SK-N-SH (cell line): Measurements from ENCODE around the gene TEX52. TPM values are rescaled to one million over a fixed set of nuclear protein-coding genes. Genes with fewer than 3 reads are reported as not detected.

ENCODE experiments used
- CTCF ChIA-PET: fragments of 300-600, 350-600 bp; formaldehyde crosslinking; extraction: SDS; loops from one replicate; lab custom pipeline; 2021; lab: Yijun Ruan, JAX
- POLR2A ChIA-PET: fragments of 350-600 bp; sonication (Branson Sonifier 250); formaldehyde crosslinking; extraction: SDS; loops from one replicate; lab custom pipeline; 2020; ENCODE audit warnings: antibody characterized with exemption, inconsistent platforms; lab: Yijun Ruan, JAX
- DNase-seq: peaks from one replicate; pipeline ENCODE4 v3.0.0; 2012
- H2AFZ ChIP-seq: fragments of 200-600 bp; sonication (generic); 2 replicates; pipeline ENCODE4 v1.8.1; 2016; ENCODE audit warnings: antibody characterized with exemption, mild to moderate bottlenecking, low read depth
- H3F3A ChIP-seq: fragments of 200-600 bp; sonication (generic); replicated peaks from 2 replicates; pipeline ENCODE3; 2016; ENCODE audit warnings: antibody characterized with exemption, mild to moderate bottlenecking; ENCODE audit not compliant: insufficient read depth
- H3K27ac ChIP-seq, 2 experiments: fragments of 200-500 bp in 1 of 2; fragments of 200-600 bp in 1 of 2; sonication (Bioruptor generic) in 1 of 2; sonication (generic), shearing (Covaris generic) in 1 of 2; 2 replicates each; pipeline versions ENCODE4 v1.5.1 to v1.6.1; 2014 to 2016; ENCODE audit warnings: low read depth in 2 of 2, inconsistent platforms in 1 of 2, low read length in 1 of 2, mild to moderate bottlenecking in 1 of 2, mixed read lengths in 1 of 2
- H3K27me3 ChIP-seq: fragments of 200-600 bp; sonication (generic), shearing (Covaris generic); 2 replicates; pipeline ENCODE4 v1.6.1; 2016; ENCODE audit warnings: mixed run types; ENCODE audit not compliant: insufficient read depth
- H3K36me3 ChIP-seq, 2 experiments: fragments of 200-500 bp in 1 of 2; fragments of 200-600 bp in 1 of 2; sonication (Bioruptor generic) in 1 of 2; sonication (generic) in 1 of 2; replicated peaks in 1 of 2; 2 replicates each; pipeline versions ENCODE3 to v1.5.1; 2014 to 2016; ENCODE audit warnings: low read length in 1 of 2, mild to moderate bottlenecking in 1 of 2; ENCODE audit not compliant: insufficient read depth in 2 of 2, control insufficient read depth in 1 of 2
- H3K4me1 ChIP-seq, 2 experiments: fragments of 200-500 bp in 1 of 2; fragments of 200-600 bp in 1 of 2; sonication (Bioruptor generic) in 1 of 2; sonication (generic), shearing (Covaris generic) in 1 of 2; 2 replicates each; pipeline versions ENCODE4 v1.5.1 to v1.6.1; 2014 to 2016; ENCODE audit warnings: low read depth in 1 of 2, low read length in 1 of 2, mixed run types in 1 of 2; ENCODE audit not compliant: insufficient read depth in 2 of 2, control insufficient read depth in 1 of 2
- H3K4me2 ChIP-seq: fragments of 200-600 bp; sonication (generic), shearing (Covaris generic); 2 replicates; pipeline ENCODE4 v1.6.1; 2017; ENCODE audit warnings: mixed run types
- H3K4me3 ChIP-seq, 2 experiments: fragments of 200-500 bp in 1 of 2; fragments of 200-600 bp in 1 of 2; sonication (Bioruptor generic) in 1 of 2; sonication (generic), shearing (Covaris generic) in 1 of 2; 2 replicates each; pipeline versions ENCODE4 v1.5.1 to v1.8.1; 2014 to 2016; ENCODE audit warnings: low read depth in 2 of 2, inconsistent platforms in 1 of 2, low read length in 1 of 2, mild to moderate bottlenecking in 1 of 2, mixed read lengths in 1 of 2, moderate library complexity in 1 of 2
- H3K79me2 ChIP-seq: fragments of 200-600 bp; sonication (generic); 2 replicates; pipeline ENCODE4 v1.8.1; 2017; ENCODE audit warnings: mild to moderate bottlenecking; ENCODE audit not compliant: insufficient read depth
- H3K9ac ChIP-seq: fragments of 200-600 bp; sonication (generic); 2 replicates; pipeline ENCODE4 v1.6.1; 2017; ENCODE audit warnings: mixed run types
- H3K9me2 ChIP-seq: fragments of 200-600 bp; sonication (generic); 2 replicates; pipeline ENCODE4 v1.6.1; 2017; ENCODE audit warnings: mixed run types
- H3K9me3 ChIP-seq: fragments of 200-600 bp; sonication (generic); 2 replicates; pipeline ENCODE4 v1.6.1; 2017; ENCODE audit warnings: mixed run types, mild to moderate bottlenecking, moderate library complexity
- H4K20me1 ChIP-seq: fragments of 200-600 bp; sonication (generic); 2 replicates; pipeline ENCODE4 v1.6.1; 2017; ENCODE audit warnings: mild to moderate bottlenecking, mixed run types; ENCODE audit not compliant: insufficient read depth
- CHD2 ChIP-seq: fragments of 150-350 bp; IDR thresholded peaks from 2 replicates; pipeline ENCODE4 v1.6.1; 2018; ENCODE audit warnings: low read length; ENCODE audit not compliant: partially characterized antibody
- ELF1 ChIP-seq: IDR thresholded peaks from 2 replicates; pipeline ENCODE4 v1.4.0; 2012
- EP300 ChIP-seq, 2 experiments: IDR thresholded peaks; 2 replicates each; pipeline versions ENCODE4 v1.4.0 to v1.6.1; 2012; ENCODE audit warnings: borderline replicate concordance in 1 of 2, low read depth in 1 of 2, low read length in 1 of 2
- FOSL2 ChIP-seq: IDR thresholded peaks from 2 replicates; pipeline ENCODE4 v1.4.0; 2012; ENCODE audit warnings: low read depth, mild to moderate bottlenecking, moderate library complexity, borderline replicate concordance
- FOXJ3 ChIP-seq: sonication (generic); formaldehyde crosslinking; IDR thresholded peaks from 2 replicates; pipeline ENCODE4 v1.5.1; 2020; ENCODE audit warnings: mild to moderate bottlenecking, missing genetic modification reagents
- GATA2 ChIP-seq: sonication (generic); formaldehyde crosslinking; IDR thresholded peaks from 2 replicates; pipeline ENCODE4 v1.5.0; 2020; ENCODE audit warnings: mild to moderate bottlenecking, missing genetic modification reagents
- NRF1 ChIP-seq: IDR thresholded peaks from 2 replicates; pipeline ENCODE4 v1.6.1; 2012; ENCODE audit warnings: low read depth, mild to moderate bottlenecking, low read length
- RCOR1 ChIP-seq: fragments of 150-350 bp; IDR thresholded peaks from 2 replicates; pipeline ENCODE4 v1.6.1; 2017; ENCODE audit warnings: antibody characterized with exemption, low read length
- RFX5 ChIP-seq: IDR thresholded peaks from 2 replicates; pipeline ENCODE4 v1.6.1; 2012; ENCODE audit warnings: mild to moderate bottlenecking, improper control_type of control experiment, low read length
- RXRA ChIP-seq: IDR thresholded peaks from 2 replicates; pipeline ENCODE4 v1.4.0; 2012; ENCODE audit warnings: low read depth, mild to moderate bottlenecking, borderline replicate concordance
- SIN3A ChIP-seq: IDR thresholded peaks from 2 replicates; pipeline ENCODE4 v1.6.1; 2012; ENCODE audit warnings: low read depth, mild to moderate bottlenecking, low read length, moderate library complexity, borderline replicate concordance
- TAF1 ChIP-seq: IDR thresholded peaks from 2 replicates; pipeline ENCODE4 v1.6.1; 2012; ENCODE audit warnings: low read depth, mild to moderate bottlenecking, low read length, moderate library complexity, borderline replicate concordance
- TEAD4 ChIP-seq: IDR thresholded peaks from 2 replicates; pipeline ENCODE4 v1.4.0; 2012; ENCODE audit warnings: mild to moderate bottlenecking, borderline replicate concordance; ENCODE audit not compliant: insufficient read depth
- YY1 ChIP-seq: IDR thresholded peaks from 2 replicates; pipeline ENCODE4 v1.4.0; 2012; ENCODE audit warnings: low read depth, mild to moderate bottlenecking
- WGBS: methylation state at CpG from one replicate; pipeline ENCODE4 v1.1.6; 2017; ENCODE audit warnings: low lambda C conversion rate; 5-methylcytosine and 5-hydroxymethylcytosine counted together
- polyA plus RNA-seq, 3 experiments: library from polyadenylated mRNA; depleted of rRNA; stranded (reverse); fragments of >200 nt; gene quantifications; 2 replicates each; pipeline ENCODE4 v1.2.3, GENCODE V29; 2012
- TF ChIP-seq, protein P1 (sequence below): IDR thresholded peaks from 2 replicates; pipeline ENCODE4 v1.4.0; 2012; ENCODE audit warnings: low read depth, borderline replicate concordance
- TF ChIP-seq, protein P2 (sequence below): IDR thresholded peaks from 2 replicates; pipeline ENCODE4 v1.6.1; 2012; ENCODE audit warnings: mild to moderate bottlenecking, low read depth, low read length, moderate library complexity
- TF ChIP-seq, protein P3 (sequence below): IDR thresholded peaks from 2 replicates; pipeline ENCODE4 v1.4.0; 2012; ENCODE audit warnings: low read depth, borderline replicate concordance

TEX52 gene
- polyA plus RNA-seq, 1 of the 3 experiments (the other 2 are of a cell fraction), result not detected

DNA sequence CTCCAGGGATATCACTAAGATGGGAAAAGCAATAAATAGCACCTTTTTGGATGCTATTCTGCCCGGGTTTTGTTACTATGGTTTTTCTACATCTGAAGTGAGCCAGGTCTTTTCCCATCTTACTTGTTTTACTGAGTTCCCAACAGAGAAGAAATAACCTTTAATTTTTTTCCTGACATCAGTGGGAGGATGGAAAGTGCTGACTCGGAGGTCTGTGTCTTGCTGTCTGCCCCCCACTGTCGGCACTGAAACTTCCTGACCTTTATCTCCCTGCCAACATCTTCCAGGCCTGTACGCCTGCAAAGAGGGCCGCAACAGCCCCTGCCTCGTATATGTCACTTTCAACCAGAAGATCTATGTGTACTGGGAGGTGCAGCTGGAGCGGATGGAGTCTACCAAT, 33.4 kb downstream of the TEX52 start:
- Histone ChIP-seq H3K27me3 (no peaks in the 10 kb centered on the region), H3K27ac (no peak overlapping the region), H3K4me2 (no peak overlapping the region), H4K20me1 (no peaks in the 10 kb centered on the region), H3F3A (no peaks in the 10 kb centered on the region), H3K9me3 (no peaks in the 10 kb centered on the region), H2AFZ (no peak overlapping the region), H3K4me1 (no peaks in the 10 kb centered on the region), H3K9ac (no peak overlapping the region), H3K9me2 (no peaks in the 10 kb centered on the region), H3K79me2 (no peaks in the 10 kb centered on the region), H3K36me3 (peaks cover 14 to 69% of the 10 kb centered on the region in 2 experiments), H3K4me3 (no peak overlapping the region)
- 86% methylated on average over 7 of the region's 7 CpGs for WGBS
- ChIA-PET POLR2A (no interaction called here), CTCF (interaction anchor here (0.7 kb wide), 1 partner anchor 23 kb away, joined by 4 read pairs; no protein-coding TSS in a partner anchor)
- DNase-seq, result no peak
- TF ChIP-seq FOSL2 (no peak), NRF1 (no peak), RFX5 (no peak), RCOR1 (no peak), CHD2 (no peak), GATA2 (CRISPR knock-in tag) (no peak), EP300 (IDR thresholded peaks at IDR 0.05; ENCODE audit: borderline replicate concordance in 1 of 2, low read depth in 1 of 2, low read length in 1 of 2) (no peak)
- TF ChIP-seq, protein P1, sequence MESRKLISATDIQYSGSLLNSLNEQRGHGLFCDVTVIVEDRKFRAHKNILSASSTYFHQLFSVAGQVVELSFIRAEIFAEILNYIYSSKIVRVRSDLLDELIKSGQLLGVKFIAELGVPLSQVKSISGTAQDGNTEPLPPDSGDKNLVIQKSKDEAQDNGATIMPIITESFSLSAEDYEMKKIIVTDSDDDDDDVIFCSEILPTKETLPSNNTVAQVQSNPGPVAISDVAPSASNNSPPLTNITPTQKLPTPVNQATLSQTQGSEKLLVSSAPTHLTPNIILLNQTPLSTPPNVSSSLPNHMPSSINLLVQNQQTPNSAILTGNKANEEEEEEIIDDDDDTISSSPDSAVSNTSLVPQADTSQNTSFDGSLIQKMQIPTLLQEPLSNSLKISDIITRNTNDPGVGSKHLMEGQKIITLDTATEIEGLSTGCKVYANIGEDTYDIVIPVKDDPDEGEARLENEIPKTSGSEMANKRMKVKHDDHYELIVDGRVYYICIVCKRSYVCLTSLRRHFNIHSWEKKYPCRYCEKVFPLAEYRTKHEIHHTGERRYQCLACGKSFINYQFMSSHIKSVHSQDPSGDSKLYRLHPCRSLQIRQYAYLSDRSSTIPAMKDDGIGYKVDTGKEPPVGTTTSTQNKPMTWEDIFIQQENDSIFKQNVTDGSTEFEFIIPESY, result no peak
- TF ChIP-seq, protein P2, sequence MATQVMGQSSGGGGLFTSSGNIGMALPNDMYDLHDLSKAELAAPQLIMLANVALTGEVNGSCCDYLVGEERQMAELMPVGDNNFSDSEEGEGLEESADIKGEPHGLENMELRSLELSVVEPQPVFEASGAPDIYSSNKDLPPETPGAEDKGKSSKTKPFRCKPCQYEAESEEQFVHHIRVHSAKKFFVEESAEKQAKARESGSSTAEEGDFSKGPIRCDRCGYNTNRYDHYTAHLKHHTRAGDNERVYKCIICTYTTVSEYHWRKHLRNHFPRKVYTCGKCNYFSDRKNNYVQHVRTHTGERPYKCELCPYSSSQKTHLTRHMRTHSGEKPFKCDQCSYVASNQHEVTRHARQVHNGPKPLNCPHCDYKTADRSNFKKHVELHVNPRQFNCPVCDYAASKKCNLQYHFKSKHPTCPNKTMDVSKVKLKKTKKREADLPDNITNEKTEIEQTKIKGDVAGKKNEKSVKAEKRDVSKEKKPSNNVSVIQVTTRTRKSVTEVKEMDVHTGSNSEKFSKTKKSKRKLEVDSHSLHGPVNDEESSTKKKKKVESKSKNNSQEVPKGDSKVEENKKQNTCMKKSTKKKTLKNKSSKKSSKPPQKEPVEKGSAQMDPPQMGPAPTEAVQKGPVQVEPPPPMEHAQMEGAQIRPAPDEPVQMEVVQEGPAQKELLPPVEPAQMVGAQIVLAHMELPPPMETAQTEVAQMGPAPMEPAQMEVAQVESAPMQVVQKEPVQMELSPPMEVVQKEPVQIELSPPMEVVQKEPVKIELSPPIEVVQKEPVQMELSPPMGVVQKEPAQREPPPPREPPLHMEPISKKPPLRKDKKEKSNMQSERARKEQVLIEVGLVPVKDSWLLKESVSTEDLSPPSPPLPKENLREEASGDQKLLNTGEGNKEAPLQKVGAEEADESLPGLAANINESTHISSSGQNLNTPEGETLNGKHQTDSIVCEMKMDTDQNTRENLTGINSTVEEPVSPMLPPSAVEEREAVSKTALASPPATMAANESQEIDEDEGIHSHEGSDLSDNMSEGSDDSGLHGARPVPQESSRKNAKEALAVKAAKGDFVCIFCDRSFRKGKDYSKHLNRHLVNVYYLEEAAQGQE, result no peak

DNA sequence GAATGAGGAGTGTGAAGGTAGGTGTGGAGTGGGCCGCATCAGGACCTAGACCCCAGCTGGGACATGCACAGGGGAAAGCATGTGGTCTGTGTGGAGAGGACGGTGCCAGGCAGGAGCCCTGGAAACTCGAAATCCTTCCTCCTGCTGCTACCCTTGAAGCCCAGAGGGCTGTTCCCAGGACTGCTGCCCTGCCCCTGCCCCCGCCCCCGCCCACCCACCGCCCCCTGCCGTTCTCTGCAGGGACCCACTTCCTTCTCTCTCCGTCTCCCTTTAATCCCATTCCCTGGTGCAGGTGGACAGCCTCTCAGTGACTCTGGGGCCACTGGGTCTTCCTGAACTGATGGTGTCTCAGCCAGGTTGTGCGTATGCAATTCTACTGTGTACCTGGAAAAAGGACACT, 36.4 kb downstream of the TEX52 start:
- Histone ChIP-seq H3K79me2 (peaks cover 2% of the 10 kb centered on the region), H3K9me3 (no peaks in the 10 kb centered on the region), H3K36me3 (peaks cover 12 to 63% of the 10 kb centered on the region in 2 experiments), H3K4me1 (no peaks in the 10 kb centered on the region), H3K4me3 (no peak overlapping the region), H3K27me3 (no peaks in the 10 kb centered on the region), H3K9ac (no peak overlapping the region), H3K27ac (no peak overlapping the region), H4K20me1 (no peaks in the 10 kb centered on the region), H3F3A (no peaks in the 10 kb centered on the region), H3K9me2 (no peaks in the 10 kb centered on the region), H2AFZ (no peak overlapping the region), H3K4me2 (no peak overlapping the region)
- POLR2A ChIA-PET, result no interaction called here
- CTCF ChIA-PET, result interaction anchor here (0.8 to 1.5 kb wide), 2 partner anchors 25 to 123 kb away, joined by 3 to 4 read pairs; no protein-coding TSS in a partner anchor
- no peak for TF ChIP-seq RFX5
- no peak for TF ChIP-seq CHD2
- TF ChIP-seq TEAD4, result no peak
- TF ChIP-seq YY1, result no peak
- no peak for TF ChIP-seq SIN3A
- TF ChIP-seq, protein P3, sequence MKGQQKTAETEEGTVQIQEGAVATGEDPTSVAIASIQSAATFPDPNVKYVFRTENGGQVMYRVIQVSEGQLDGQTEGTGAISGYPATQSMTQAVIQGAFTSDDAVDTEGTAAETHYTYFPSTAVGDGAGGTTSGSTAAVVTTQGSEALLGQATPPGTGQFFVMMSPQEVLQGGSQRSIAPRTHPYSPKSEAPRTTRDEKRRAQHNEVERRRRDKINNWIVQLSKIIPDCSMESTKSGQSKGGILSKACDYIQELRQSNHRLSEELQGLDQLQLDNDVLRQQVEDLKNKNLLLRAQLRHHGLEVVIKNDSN, result no peak
- no peak for TF ChIP-seq FOXJ3 (CRISPR knock-in tag)
- no peak for TF ChIP-seq TAF1
- no peak for TF ChIP-seq ELF1
- no peak for TF ChIP-seq RXRA
- WGBS, result 94% methylated on average over 8 of the region's 9 CpGs
- DNase-seq, result no peak
